ENCODE results near the gene RELL1.
"Not testable (repeated sequence)": the region's sequence is repeated elsewhere in the genome, so short reads cannot be mapped to it uniquely, and the experiment has no call there.

The RELL1 gene

DNA sequence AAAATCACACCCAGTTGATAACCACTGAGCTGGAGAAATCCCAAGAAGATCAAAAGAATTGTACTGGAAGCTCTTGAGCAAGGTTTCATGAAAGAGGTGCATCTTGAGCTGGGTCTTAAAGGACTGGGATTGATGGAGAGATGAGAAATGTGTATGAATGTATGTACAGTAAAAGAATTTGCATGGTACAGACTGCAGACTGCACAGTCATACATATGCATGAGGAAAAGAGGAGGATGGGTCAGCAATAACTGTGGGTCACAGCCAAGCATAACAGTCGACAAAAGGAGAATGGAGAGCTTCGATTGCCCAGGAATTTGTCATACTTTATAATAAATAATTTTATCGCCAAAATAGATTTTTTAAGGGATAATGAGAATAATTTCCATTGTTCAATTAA is 4.8 kb upstream of the RELL1 start:
- DNase-seq (ENCODE audit: low read depth) = no peak

DNA sequence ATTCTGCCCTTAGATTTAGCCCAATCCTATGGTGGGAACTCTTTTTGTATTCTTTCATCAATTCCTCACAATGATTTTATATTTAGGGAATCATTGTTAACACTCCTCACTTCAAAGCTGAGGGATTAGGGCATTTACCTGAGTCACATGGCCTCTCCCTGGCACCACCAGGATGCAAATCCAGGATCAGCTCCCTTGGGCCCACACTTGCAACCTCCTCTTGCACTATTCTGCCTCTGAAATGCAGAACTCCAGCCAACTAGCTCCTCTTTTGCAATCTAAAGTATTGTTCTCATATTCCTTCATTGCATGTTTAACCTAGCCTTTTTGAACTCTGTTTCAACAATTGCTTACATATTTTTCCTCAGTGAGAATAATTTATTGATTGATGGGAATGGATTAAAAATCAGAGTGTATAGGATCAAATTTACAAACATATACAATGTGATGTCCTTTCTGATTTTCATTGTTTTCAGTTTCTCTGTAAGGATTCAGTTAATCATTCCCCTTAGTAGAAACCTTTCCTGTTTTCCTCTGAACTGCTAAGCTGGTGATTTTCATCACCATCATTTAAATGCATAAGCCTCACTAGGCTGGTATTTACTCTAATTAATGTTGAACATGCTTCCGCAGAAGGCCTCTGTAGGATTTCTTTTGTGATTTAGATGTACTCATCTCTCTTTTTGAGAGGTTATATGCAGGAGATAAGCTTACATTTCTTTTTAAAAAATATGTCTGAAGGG is 3.3 kb upstream of the RELL1 start:
- peak; percentile 65 for DNase-seq (ENCODE audit: low read depth)

GRCh38 chr4:37687681-37688080 is 1.5 kb upstream of the RELL1 start:
- DNase-seq (ENCODE audit: low read depth) = no peak

GRCh38 chr4:37687194-37687562 is 1.0 kb upstream of the RELL1 start:
- DNase-seq (ENCODE audit: low read depth) = no peak

- peak; percentile 53 for DNase-seq (ENCODE audit: low read depth)
Measured at GRCh38 chr4:37685823-37686372, 278 bp downstream of the RELL1 start.

GRCh38 chr4:37685161-37685822 is 884 bp downstream of the RELL1 start:
- DNase-seq (ENCODE audit: low read depth) = peak; percentile 80

DNA sequence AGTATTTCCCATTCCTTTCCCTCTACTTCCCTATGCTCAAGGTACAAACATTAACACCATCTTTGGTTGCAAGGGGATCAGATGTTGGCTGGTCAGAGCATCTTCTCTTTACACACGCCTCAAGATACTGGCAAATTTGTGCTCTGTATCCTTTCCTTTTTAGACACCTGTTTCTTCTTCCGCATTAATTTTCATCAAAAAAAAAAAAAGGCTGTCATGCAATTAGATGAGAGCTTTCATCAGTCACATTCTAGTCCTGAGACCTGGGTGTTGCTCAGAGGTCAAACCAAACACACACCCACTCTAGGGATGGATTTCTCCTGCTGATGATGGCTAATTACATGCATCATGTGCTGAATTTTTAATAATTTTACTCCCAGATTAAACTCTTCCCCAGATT is 2.0 kb downstream of the RELL1 start:
- no peak for DNase-seq (ENCODE audit: low read depth)

GRCh38 chr4:37682701-37683401 is 3.3 kb downstream of the RELL1 start:
- DNase-seq (ENCODE audit: low read depth) = no peak

GRCh38 chr4:37680089-37680488 is 6.1 kb downstream of the RELL1 start:
- DNase-seq (ENCODE audit: low read depth) = no peak

DNA sequence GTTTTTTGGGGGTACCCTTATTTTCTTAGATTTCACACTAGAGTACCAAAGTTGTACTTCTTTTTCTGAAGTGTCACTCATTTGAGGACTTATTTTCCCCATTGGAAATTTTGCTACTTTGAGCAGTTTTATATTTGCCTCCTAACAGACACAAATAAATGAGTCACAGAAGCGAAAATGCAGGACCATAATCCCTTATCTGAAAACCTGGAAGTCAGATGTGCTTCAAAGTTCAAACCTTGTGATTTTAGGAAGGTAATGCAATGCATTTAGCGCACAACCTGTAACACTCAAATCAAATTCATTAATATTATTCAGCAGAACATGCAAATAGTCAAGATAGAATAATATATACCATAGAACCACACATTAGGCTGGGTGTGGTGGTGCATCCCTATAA is 6.9 kb downstream of the RELL1 start:
- no peak for DNase-seq (ENCODE audit: low read depth)

DNA sequence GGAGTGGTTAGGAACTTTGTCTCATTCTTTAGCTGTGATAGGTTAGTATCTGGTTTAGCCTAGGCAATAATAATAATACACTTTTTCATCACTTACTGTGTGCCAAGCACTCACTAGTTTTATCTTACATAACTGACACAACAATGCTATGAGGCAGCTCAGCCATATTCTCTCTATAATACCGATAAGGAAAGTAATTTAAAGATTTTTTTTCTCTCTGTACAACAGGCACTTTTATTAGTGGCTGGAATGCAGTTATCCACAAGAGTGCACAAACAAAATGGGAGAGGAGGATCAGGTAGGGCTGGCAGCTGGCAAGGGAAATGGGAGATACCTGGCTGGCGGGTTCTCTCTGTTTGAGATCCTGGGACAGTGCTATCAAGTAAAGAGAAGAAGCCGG is 7.6 kb downstream of the RELL1 start:
- no peak for DNase-seq (ENCODE audit: low read depth)

DNA sequence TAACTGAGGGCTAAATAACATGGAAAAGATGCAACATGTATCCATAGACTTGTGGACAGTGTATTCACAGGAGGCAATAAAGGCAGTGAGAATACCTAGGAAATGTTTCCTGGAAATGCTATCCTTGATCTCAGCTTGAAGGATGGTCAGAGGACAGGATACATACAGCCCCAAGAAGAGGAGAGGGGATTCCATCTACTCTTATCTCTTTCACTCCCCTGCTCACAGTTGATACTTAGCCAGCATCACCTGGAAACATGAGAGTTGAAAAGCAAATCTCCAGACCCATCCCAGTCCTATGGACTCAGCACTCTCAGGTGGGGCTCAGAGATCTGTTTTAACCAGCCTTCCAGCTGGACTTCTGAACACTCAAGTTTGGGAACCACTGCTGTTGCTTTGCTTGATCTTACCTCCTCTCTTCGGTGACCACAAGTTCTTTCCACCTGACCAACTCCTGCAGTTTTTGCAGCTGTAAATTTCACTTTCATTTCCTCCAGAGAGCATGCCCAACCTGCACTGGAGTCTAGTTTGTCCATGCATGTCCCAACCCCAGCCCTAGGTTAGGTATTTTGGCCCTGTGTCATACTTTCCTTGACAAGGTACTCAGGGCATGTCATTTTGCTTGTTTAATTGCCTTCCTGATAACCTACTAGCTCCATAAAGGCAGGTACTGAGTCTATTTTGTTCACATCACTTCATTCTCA is 10.4 kb downstream of the RELL1 start:
- no peak for DNase-seq (ENCODE audit: low read depth)

- DNase-seq (ENCODE audit: low read depth) = peak; percentile 9
Measured at GRCh38 chr4:37674439-37674838, 11.7 kb downstream of the RELL1 start.

GRCh38 chr4:37673538-37674192 is 12.5 kb downstream of the RELL1 start:
- DNase-seq (ENCODE audit: low read depth) = no peak

DNA sequence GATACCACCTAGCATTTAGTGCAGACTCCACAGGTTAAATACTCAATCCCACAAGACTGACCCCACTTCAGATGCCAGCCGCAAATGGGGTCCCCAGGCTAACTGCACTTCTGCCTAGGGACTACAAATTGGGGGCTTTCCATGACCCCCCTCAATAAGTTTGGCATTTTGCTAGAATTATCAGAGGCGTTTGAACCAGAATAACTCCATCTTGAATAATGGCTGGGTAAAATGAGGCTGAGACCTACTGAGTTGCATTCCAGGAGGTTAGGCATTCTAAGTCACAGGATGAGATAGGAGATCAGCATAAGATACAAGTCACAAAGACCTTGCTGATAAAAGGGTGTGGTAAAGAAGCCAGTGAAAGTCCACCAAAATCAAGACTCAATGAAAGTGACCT is 15.1 kb downstream of the RELL1 start:
- DNase-seq (ENCODE audit: low read depth) = no peak

DNA sequence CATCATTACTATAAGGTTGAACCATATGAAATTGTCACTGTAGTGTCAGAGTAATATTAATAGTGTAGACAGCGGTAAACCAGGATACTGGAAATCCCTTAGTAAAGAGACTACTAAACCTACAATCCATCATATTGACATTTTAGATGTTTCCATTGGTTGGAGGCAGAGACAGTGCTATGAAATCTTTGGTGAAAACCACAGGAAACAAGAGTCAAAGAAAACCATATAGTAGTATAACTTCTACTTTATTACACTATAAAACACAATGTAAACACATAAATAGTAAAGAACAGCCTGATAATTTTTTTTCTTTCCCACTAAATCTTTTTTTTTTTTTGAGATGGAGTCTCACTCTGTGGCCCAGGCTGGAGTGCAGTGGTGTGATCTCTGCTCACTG is 15.9 kb downstream of the RELL1 start:
- DNase-seq (ENCODE audit: low read depth) = no peak

GRCh38 chr4:37669124-37669523 is 17.1 kb downstream of the RELL1 start:
- not testable (repeated sequence) for DNase-seq (ENCODE audit: low read depth)

DNA sequence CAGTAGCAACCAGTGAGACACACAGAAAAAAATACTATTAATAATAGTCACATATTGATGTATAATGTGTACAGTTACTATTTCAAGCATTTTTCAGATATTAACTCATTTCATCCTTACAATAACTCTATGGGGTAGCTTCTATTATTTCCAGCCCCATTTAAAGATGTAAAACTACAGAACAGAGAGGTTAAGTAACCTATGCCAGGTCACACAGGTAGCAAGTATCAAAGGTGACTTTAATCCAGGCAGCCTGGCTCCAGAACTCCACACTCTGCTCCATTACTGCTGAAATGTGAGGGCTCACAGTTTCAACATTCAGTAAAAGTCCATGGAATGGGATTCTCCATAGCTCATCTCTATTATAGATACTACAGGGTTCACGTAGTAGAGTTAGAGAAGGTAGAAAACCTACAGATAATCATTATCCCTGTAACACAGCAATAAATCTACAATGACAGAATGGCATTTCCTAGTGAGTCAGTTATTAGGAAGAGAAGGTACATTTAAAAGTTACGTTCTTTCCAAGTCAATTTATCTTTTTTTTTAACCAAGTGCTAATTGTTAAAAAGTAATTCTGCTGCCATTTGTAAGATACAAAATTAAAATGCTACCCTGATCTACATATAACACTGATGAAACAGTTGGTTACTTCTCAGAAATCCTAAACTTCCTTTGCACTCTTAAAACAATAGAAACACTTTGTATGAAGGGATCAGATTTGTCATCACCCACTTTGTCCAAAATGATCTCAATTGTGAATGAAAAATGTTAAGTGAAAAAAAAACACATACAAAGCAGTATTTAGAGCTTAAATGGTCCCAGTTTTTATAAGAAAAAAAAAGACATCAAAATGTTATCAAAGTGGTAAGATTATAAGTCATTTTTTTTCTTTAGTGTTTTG is 18.7 kb downstream of the RELL1 start:
- DNase-seq (ENCODE audit: low read depth) = no peak

- peak; percentile 52 for DNase-seq (ENCODE audit: low read depth)
Measured at GRCh38 chr4:37666625-37667071, 19.5 kb downstream of the RELL1 start.
